Smooth muscle cell of the coronary artery (primary cell): ENCODE results near the gene TCTN3. TPM values are rescaled to one million over a fixed set of nuclear protein-coding genes. Genes with fewer than 3 reads are reported as not detected.

Source experiments
- total RNA-seq: library from RNA; depleted of rRNA; stranded (reverse); fragments of >200 nt; gene quantifications from 2 replicates; pipeline ENCODE4 v1.2.3, GENCODE V29; 2014; ENCODE audit warnings: low replicate concordance

Gene TCTN3
- 17.8 and 18.6 TPM in 2 replicates for total RNA-seq

GRCh38 chr10:95693668-95694534 is at the start of gene TCTN3:
TCTN3 (minus strand) TSS chr10:95693927; CDS start chr10:95693899, 28 bp downstream.

GRCh38 chr10:95656291-95657164 is 37.2 kb downstream of the TCTN3 start, which contains the start of gene ALDH18A1:
ALDH18A1 (minus strand) TSS chr10:95656711; CDS start chr10:95653377, 3,334 bp downstream.

Other genes starting within 250 kb of the TCTN3 start
- gene SORBS1, start 132.6 kb downstream of the TCTN3 start, total RNA-seq, result 0.23 and 0.38 TPM in 2 replicates
- 125 and 198 TPM in 2 replicates for gene ALDH18A1, start 37.2 kb downstream of the TCTN3 start, total RNA-seq
- gene ENTPD1, start 62.2 kb upstream of the TCTN3 start, total RNA-seq, result 0.60 and 1.2 TPM in 2 replicates
- gene CC2D2B, start 214.0 kb upstream of the TCTN3 start, total RNA-seq, result under 0.01 TPM in 1 of 2 replicates, not detected in the other